ENCODE data around the gene STIMATE.

Gene STIMATE

GRCh38 chr3:52839892-52840545 lies 57.3 kb downstream of the STIMATE start:
- no peak for DNase-seq

- DNase-seq, result no peak
Observed at GRCh38 chr3:52839268-52839575, 58.1 kb downstream of the STIMATE start.

DNA sequence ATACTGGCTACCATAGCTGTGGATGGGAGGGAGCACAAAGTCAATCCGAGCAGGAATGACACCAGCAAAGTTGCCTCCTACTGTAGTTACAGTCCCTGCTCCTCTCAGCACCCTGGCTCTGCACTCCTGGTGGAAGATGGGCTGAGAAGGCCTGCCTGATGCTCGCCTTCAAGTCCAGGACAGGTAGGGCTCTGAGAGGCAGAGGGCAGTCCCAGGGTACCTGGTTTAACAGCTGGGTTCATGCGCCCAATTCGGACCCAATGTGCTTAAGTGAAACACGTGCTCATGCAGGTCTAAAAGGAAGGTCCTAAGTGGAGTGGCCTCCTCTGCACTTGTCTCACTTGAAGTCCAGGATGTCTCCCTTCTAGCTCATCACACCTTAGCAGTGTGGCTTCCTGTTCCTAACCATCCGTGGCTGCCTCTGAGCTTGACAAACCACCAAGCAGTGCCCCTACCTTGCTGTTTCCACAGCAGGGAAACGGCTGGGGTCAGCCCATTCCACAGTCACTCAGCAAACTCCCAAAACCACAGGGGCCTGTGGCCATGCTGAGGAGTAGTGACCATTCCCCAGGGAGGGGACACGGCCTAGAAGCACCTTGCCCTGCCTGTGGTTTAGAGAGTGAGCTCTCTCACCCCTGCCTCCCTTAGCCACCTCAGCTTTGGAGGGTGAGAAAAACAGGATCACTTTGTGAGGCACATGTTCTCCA lies 58.6 kb downstream of the STIMATE start:
- DNase-seq, result no peak

- DNase-seq, result no peak
Observed at GRCh38 chr3:52836986-52837385, 60.4 kb downstream of the STIMATE start.

GRCh38 chr3:52836471-52836845 lies 60.9 kb downstream of the STIMATE start:
- DNase-seq, result no peak

DNA sequence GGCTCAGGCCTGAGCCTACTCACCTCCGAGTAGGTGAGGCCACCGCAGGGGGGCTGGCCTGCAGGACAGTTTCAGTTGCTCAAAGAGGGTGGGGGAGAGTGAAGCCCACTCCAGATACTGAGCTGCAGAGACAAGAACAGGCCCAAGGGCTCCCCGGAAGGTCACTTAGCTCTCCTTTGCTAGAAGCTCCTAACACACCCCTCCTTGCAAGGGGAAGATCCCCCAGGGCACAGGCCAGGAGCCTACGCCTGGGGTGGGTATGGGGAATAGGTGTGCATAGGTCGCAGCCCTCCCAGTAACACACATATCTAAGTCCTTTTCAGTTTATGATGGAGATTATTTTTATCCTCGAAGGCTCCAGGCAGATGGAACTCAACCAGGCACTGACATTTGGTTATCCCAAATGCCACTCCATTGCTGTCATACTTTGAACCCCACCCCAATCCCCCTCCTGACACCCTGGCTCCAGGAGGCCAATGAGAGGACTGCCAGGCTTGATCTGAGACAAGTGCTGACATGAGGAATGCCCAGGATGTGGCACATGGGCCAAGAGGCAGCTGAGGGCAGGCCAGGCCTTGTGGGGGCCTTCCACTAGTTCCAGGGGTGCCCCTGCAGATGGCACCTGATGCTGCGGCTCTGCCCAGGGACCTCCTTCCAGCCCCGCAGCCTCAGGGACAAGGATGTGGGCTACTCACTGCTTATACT lies 61.4 kb downstream of the STIMATE start:
- DNase-seq, result no peak

DNA sequence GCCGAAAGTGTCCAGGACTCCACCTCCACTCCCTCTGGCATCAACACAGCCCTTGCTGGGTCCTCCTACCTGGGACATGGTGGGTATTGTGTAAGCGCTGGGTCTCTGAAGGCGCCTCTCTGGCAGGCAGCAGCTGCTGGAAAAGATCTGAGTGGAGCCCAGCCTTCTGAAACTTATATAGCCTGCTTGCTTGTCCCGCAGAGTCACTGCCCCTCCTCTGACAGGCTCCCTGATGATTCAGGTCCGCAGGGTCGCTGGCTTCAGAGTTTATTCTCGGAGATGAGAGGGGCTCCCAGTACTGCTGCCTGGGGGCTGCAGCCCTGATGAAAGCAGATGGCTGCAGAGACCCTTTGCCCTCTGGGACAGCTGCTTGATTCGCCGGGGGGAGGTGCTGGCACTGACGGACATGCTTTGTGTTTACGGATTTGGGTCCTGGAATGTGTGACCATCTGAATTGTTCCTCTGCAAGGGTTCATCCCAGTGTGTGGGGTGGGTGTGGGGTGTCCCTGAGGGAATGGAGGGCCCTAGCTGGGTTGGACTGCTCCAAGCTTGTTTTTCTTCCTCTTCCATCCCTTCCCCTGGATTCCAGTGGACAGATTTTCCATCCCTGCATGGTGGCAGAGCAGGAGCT lies 62.4 kb downstream of the STIMATE start, which contains the start of gene MUSTN1:
MUSTN1 (minus strand) TSS at position 149 of the 631 bp plus-strand sequence; CDS start at position 78, 71 bp downstream.
- no peak for DNase-seq

- no peak for DNase-seq
Observed at GRCh38 chr3:52833202-52833601, 64.1 kb downstream of the STIMATE start.

- peak; percentile 42 to 44 for DNase-seq
Observed at GRCh38 chr3:52831500-52832301, 65.6 kb downstream of the STIMATE start.

DNA sequence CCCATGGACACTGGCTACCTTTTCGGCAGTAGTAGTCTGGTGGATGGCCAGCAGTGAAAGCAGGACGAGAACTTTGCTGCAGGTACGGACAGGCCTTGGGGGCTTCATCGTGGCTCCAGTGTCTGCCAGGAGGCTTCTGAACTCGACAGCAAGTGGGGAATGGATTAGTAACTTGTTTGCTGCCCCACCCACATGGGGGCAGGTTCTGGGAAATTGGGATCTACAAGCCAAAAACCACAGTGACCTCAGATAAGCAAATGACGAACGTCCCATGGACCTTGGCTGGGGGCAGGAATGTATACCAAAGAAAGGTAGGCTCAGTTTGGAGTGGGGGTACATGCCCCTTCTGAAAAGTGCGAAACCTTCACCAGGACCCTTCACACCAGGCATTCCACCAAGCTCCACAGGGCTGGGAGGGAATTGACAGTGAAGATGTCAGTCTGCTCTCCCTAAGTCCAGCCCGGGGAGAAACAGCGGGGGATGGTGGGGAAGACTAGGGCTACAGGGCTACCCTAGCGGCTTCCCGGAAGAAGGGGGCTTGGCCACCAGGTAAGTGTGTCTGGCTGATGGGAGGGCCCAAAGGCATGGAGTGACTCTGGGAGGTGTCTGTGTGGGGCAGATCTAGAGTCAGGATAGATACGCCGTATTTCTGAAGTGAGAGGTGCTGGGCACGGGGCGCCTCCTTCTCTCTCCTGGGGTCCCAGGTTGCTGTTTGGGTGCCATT lies 66.7 kb downstream of the STIMATE start, which contains the start of gene ITIH4:
ITIH4 (minus strand) TSS at position 138 of the 724 bp plus-strand sequence; CDS start at position 108, 30 bp downstream.
- DNase-seq, result no peak

DNA sequence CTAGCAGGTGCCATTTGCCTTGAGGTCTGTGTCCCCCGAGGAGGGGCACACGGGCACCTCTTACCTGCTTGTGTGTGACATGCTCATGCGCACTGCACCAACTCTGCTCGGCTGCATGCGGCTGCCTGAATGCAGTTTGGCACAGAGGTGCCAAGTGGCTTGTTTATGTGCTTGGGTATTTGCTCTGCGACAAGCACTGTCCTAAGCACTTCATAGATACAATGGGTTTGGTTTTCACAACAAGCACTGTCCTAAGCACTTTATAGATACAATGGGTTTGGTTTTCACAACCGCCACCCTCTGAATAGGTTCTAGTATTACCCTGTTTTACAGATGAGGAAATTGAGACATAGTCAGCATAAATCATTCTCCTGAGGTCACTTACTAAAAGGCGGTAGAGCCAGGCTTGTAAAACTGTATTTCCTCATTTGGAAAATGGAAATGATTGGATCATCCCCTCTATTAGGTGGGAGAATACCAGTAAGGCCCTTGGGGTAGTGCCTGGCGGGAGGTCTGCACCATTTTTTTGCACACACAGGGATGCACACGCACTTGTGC lies 67.4 kb downstream of the STIMATE start:
- DNase-seq, result peak; percentile 25 to 29

GRCh38 chr3:52829482-52829881 lies 67.9 kb downstream of the STIMATE start:
- DNase-seq, result no peak

DNA sequence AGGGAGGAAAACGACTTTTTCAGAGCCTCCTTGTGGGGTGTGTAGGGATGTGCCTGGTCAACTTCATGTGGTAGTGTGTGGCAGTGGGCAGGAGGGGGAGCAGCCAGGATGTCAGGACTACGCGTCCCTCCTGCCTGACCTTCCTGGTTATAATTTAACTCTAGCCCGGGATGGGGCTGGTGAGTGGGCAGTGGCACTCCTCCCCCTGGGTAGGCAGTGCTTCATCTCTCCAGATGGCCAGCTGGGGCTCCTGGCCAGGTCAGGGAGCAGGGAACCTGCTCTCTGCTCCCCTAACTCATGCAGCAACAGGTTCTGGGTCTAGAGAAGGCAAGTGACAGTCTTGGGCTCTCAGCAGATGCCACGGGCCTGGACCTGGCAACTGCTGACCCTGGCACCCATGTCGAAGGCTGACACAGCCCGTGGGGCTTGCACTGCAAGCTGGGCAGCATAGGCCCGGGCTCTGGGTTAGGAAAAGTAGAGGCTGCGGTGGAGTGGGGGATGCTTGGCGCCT lies 69.4 kb downstream of the STIMATE start:
- no peak for DNase-seq

GRCh38 chr3:52827441-52827840 lies 69.9 kb downstream of the STIMATE start:
- DNase-seq, result peak; percentile 15 to 73

- DNase-seq, result no peak
Observed at GRCh38 chr3:52824037-52824436, 73.3 kb downstream of the STIMATE start.

DNA sequence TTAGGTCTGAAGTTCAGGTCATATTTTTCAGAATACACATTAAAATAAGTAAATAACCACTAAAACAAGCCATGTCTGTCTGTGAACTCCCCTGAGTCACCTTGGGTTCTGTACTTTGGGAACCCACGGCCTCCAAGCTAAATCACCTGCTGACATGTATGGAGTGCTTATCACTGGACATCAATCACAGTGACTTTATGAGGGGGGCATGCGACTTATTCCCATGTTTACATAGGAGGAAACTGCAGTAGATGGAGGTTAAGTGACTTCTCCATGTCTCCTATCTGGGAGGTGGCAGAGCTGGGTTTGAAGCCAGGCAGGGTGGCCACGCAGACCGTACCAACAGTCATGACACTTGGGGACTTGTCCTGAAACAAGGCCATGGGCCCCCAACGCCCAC lies 75.0 kb downstream of the STIMATE start:
- DNase-seq, result no peak

- no peak for DNase-seq
Observed at GRCh38 chr3:52820736-52821135, 76.6 kb downstream of the STIMATE start.

DNA sequence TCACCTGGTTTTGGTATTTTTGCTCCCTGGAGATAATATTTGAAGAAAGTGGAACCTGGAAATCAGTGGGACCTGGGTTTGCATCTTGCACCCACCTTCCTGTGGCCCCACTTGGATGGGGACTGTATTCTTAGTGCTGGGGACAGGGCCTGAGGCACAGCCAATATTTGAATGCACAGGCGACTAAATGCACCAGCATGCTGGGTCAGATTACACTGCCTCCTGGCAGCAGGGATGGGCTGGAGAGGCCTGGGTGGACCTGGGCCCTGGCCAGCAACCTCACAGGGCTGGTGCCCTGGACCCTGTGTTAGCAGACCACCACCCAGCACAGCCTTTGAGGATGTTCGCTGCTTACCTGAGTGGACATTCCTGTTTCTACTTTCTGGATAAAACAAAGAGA lies 77.4 kb downstream of the STIMATE start:
- DNase-seq, result no peak

DNA sequence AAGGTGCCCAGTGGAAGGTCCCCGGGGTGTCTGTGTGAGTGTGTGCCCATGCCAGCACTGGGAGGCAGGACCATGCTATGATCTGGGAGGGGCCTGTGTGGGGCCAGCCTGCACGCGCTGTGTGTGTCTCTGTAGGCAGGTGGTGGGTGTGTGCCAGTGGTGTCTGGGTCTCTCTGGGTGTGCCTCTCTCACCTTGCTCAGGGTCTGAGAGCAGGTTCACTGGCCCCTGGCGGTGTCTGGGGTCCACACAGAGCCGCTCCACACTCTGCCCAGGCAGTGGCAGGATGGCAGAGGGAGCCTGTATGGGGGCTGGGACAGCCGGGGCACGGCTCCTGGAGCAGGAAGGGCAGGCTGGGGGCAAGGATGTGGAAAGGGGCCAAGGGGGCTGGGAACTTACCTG lies 79.5 kb downstream of the STIMATE start:
- DNase-seq, result no peak

GRCh38 chr3:52817221-52817620 lies 80.1 kb downstream of the STIMATE start:
- no peak for DNase-seq

DNA sequence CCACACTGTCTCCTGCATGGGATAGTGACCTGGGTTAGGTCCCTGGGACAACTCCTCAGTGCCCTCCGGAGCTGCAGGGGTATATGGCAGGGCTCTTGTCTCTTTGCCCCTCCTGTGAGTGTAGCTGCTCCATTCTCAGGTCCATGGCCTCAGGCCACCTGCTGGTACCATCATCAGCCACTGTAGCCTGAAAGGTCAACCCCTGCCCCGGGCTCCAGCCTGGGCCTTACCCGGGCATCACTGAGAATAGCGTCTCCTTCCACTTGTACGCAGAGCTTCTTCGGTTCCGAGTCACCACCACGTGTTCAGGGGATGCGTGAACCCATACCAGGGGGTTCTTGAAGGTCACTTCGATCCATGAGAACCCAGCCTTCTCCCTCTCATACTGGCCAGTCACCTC lies 80.7 kb downstream of the STIMATE start:
- no peak for DNase-seq

Data from inflammatory macrophage (primary cell).